ENCODE results near the gene ZG16.
A peak's percentile ranks its signal among the peaks of the same experiment; 100 is the strongest.

Gene ZG16

DNA sequence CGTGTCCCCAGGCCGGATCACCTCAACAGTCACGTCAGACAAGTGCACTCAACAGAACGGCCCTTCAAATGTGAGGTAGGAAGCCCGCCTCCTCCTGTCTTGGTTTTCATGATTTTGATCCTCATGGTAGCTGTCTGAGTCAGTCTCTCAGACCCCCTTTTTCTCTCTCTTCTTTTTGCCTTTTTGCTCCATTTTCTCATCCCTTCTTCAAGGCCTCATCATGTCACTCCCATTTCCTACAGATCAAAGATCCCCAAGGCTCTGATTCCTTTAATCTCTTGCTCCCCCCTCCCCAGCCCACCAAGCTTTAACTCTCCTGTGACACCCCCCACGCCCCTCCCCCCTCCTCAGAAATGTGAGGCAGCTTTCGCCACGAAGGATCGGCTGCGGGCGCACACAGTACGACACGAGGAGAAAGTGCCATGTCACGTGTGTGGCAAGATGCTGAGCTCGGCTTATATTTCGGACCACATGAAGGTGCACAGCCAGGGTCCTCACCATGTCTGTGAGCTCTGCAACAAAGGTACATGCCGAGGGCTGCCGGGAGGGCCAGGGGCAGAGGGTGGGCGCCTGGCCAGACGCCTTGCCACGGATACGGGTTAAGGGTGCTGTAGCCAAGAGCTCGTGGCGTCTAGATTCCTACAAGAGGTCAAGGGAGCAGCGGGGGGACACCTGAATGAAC is 30.3 kb downstream of the ZG16 start:
- DNase-seq = no peak

- DNase-seq = peak in 1 of 58 donors; percentile 0
Measured at GRCh38 chr16:29809031-29809747, 31.1 kb downstream of the ZG16 start.

DNA sequence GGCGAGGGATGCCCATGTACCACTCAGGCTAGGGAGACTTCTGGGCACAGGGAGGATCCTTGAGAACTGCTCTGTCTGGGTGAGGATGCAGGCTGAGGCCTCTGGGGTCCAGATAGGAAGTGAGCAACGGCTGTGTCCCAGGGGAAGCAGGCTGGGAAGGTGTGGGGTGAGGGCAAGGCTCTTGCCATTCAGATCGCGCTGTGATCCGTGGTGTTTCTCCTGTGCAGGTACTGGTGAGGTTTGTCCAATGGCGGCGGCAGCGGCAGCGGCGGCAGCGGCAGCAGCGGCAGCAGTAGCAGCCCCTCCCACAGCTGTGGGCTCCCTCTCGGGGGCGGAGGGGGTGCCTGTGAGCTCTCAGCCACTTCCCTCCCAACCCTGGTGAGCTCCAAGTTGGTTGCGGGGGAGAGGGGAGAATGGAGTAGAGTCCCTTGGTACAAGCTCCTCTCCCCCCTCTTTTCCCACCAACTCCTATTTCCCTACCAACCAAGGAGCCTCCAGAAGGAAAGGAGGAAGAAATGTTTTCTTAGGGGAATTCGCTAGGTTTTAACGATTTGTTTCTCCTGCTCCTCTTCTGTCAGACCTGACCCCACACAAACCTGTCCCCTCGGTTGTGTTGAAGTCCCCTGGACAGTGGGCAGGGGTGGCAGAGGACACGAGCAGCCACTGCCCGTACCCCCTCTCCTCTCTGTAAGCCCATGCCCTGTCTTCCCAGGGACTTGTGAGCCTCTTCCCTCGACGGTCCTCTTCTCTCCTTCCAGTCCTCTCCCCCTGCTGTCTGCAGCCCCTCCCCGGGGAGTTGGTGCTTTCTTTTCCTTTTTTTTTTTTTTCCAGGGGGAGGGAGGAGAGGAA is 32.0 kb downstream of the ZG16 start:
- peak in 2 of 58 donors; percentile 20 to 28 for DNase-seq

DNA sequence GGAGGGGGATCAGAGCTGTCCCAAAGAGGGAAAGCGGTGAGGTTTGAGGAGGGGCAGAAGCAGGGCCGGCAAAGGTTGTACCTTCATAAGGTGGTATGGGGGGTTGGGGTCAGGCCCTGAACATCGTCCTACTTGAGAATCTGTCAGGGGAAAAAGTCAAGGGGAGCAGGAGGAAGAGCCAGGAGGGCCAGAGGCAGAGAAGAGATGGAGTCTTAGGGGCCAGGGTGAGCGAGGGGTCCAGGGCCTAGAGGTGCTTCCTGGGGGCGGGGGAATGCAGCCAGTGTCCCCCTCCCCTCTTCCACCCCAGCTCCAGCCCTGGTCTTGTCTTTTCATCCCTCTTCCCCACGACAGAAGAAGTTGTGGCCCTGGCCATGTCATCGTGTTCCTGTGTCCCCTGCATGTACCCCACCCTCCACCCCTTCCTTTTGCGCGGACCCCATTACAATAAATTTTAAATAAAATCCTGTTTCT is 32.7 kb downstream of the ZG16 start:
- DNase-seq = no peak

DNA sequence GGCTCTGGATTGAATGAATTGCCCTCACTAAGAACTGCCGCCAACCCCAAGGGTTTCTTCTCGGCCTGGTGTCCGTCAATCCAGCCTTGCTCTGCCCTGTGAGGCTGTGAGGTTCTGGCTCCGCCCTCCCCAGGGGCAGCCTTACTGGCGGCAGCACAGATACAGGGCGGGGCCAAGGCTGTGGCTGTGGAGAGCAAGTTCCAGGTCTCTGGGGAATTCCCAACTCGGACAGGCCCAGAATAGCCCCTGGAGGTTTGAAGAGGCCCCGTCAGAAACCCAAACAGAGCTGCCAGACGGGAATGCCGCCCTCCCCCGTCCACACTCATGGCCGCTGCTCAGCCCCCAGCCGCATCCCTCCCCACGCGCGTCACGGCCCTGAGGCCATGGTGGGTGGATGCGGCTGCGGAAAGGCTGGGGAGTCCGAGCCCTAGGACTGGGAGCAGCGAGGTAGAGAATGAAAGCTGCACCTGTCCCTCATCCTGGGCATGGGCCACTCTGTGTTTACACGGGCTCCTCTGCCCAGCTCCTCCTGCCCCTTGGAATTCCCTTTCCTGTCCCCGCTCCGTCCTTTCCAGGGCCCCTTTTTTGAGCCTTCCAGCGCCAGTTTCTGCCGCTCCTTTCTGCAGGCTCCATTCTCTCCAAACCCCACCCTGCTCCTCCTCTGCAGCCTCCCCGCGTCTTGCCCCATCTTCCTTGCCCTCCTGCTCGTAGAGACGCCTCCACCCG is 33.3 kb downstream of the ZG16 start:
- peak in 55 of 58 donors; percentile 66 to 97 (median 87) for DNase-seq

- DNase-seq = peak in 54 of 58 donors; percentile 39 to 89 (median 70)
Measured at GRCh38 chr16:29811896-29812665, 34.0 kb downstream of the ZG16 start, which contains the start of gene PRRT2. PRRT2 (plus strand) TSS chr16:29812193; CDS start chr16:29813055, 862 bp downstream.

- peak in 4 of 58 donors; percentile 6 to 67 (median 16) for DNase-seq
Measured at GRCh38 chr16:29812754-29813643, 34.9 kb downstream of the ZG16 start.

- DNase-seq = no peak
Measured at GRCh38 chr16:29813644-29814562, 35.8 kb downstream of the ZG16 start.

GRCh38 chr16:29814592-29814991 is 36.5 kb downstream of the ZG16 start:
- peak in 1 of 58 donors; percentile 22 for DNase-seq

GRCh38 chr16:29815032-29815721 is 37.1 kb downstream of the ZG16 start:
- DNase-seq = peak in 9 of 58 donors; percentile 7 to 72 (median 23)

DNA sequence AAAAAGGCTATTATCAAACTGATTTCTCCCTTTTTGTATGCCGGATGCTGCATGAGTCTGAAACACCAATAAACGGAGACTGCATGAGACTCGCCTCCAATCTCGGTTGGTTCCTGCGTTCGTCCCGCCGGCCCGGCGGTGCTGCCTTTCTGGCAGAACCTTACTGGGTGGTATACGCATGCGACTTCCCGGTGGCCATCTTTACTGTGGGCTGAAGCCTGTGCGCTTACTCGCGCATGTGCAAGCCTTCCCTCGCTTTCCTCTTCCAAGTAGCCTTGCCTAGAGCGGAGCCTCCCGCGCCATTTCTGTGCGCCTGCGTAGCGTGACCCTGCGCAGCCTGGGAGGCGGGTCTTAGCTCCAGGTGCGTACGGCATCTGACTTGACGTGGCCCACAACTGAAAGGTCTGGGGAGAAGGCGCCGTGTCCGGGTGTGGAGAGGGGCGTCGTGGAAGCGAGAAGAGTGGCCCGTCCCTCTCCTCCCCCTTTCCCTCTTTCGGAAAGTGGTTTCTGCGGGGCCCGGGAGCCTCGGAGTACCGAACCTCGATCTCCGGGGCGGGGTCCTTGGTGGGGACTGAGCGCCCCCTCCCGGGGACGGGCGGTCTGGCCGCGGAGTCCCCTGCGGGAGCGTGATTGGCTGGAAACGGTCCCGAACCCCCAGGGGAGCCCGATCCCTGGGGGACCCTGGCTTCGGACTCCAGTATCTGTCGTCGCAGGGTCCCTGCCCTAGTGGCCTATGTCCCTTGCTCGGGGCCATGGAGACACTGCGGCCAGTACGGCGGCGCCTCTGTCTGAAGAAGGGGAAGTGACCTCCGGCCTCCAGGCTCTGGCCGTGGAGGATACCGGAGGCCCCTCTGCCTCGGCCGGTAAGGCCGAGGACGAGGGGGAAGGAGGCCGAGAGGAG is 38.0 kb downstream of the ZG16 start, which contains the start of gene PAGR1:
Gene PAGR1, plus strand, starts transcription at position 360 of the 901 bp plus-strand sequence. Its CDS starts 374 bp downstream, at position 734.
- peak; percentile 92 to 100 (median 97) for DNase-seq

DNA sequence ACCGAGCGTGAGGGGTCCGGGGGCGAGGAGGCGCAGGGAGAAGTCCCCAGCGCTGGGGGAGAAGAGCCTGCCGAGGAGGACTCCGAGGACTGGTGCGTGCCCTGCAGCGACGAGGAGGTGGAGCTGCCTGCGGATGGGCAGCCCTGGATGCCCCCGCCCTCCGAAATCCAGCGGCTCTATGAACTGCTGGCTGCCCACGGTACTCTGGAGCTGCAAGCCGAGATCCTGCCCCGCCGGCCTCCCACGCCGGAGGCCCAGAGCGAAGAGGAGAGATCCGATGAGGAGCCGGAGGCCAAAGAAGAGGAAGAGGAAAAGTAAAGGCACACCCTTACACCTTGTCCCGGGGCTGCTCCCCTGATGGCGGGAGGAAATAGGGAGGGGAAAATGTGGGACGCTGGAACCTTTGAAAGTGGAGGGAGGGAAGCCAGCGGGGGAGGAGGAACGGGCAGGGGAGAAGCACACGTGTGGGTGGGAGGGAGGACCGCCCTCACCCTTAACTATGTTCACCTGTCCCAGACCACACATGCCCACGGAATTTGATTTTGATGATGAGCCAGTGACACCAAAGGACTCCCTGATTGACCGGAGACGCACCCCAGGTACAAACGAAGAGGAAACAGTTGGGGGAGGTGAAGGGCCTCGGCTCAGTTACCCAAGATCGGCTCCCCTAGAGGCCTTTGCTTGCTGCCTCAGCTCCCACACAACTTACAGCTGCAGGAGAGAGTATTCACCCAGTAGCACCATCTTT is 38.8 kb downstream of the ZG16 start:
- peak in 34 of 58 donors; percentile 23 to 70 (median 51) for DNase-seq

DNA sequence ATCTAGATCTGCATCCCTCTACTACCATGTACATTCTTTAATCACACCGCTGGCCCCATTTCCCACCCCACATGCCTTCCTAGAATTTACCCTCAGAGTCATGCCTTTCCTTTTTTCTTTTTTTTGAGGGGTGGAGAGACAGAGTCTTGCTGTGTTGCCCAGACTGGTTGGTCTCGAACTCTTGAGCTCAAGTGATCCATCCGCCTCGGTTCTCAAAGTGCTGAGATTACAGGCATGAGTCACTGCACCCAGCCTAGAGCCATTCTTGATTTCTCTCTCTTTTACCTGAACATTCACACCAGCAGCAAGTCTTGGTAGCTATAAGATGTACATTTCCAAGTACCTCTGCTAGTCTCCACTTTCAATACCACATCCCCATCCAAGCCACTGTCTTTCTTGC is 40.0 kb downstream of the ZG16 start:
- no peak for DNase-seq

DNA sequence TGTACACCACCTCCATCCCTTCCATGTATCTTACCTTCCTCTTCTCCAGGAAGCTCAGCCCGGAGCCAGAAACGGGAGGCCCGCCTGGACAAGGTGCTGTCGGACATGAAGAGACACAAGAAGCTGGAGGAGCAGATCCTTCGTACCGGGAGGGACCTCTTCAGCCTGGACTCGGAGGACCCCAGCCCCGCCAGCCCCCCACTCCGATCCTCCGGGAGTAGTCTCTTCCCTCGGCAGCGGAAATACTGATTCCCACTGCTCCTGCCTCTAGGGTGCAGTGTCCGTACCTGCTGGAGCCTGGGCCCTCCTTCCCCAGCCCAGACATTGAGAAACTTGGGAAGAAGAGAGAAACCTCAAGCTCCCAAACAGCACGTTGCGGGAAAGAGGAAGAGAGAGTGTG is 41.5 kb downstream of the ZG16 start:
- no peak for DNase-seq

DNA sequence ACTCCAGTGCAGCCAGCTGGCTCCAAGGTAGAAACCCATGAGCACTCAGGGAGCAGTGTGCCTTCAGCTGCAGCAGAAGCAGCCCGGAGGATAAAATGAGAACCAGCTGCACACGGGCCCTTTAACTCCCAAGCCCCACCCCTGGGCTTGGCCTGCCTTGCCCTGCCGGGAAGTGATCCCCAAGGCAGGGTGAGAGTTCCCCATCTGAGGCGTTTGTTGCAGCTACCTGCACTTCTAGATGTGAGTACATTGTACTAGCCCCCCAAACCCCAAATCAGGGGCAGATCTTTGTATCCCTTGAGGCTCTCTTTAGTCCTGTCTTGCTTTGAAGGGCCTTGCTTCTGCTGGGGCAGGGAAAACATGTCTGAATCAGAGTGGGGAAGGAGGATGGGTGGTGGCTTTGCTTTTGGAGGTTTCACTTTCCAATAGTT is 42.2 kb downstream of the ZG16 start, which contains the start of gene MVP:
Gene MVP, plus strand, starts transcription at position 192 of the 431 bp plus-strand sequence. CDS start 10,088 bp downstream, outside the sequence.
- DNase-seq = peak in 32 of 58 donors; percentile 9 to 70 (median 33)

Measured in anterior cingulate cortex (tissue), 58 donors.